Ishikawa (cell line): ENCODE results near the gene CACNB4.

ENCODE experiments used
- CEBPB ChIP-seq: IDR thresholded peaks from 2 replicates; pipeline ENCODE4 v1.6.1; 2012
- CREB1 ChIP-seq: IDR thresholded peaks from 2 replicates; pipeline ENCODE4 v1.6.1; 2012; ENCODE audit warnings: low read depth
- EGR1 ChIP-seq: IDR thresholded peaks from 2 replicates; pipeline ENCODE4 v1.6.1; 2012
- EP300 ChIP-seq: IDR thresholded peaks from 2 replicates; pipeline ENCODE4 v1.6.1; 2012; ENCODE audit warnings: borderline replicate concordance
- FOXM1 ChIP-seq: IDR thresholded peaks from 2 replicates; pipeline ENCODE4 v1.6.1; 2012; ENCODE audit warnings: low read depth, borderline replicate concordance
- NFIC ChIP-seq: IDR thresholded peaks from 2 replicates; pipeline ENCODE4 v1.6.1; 2012
- RAD21 ChIP-seq: IDR thresholded peaks from 2 replicates; pipeline ENCODE4 v1.6.1; 2012; ENCODE audit warnings: low read depth
- TAF1 ChIP-seq: IDR thresholded peaks from 2 replicates; pipeline ENCODE4 v1.6.1; 2012; ENCODE audit warnings: low read depth, mild to moderate bottlenecking
- TCF12 ChIP-seq: IDR thresholded peaks from 2 replicates; pipeline ENCODE4 v1.6.1; 2012; ENCODE audit warnings: low read depth
- TEAD4 ChIP-seq: IDR thresholded peaks from 2 replicates; pipeline ENCODE4 v1.6.1; 2012
- USF1 ChIP-seq: IDR thresholded peaks from 2 replicates; pipeline ENCODE4 v1.6.1; 2012
- YY1 ChIP-seq: IDR thresholded peaks from 2 replicates; pipeline ENCODE4 v1.6.1; 2012; ENCODE audit warnings: low read depth
- ZBTB7A ChIP-seq: IDR thresholded peaks from 2 replicates; pipeline ENCODE4 v1.6.1; 2012; ENCODE audit warnings: low read depth
- TF ChIP-seq, protein P1 (sequence below): IDR thresholded peaks from 2 replicates; pipeline ENCODE4 v1.6.1; 2012; ENCODE audit warnings: low read depth, mild to moderate bottlenecking
- TF ChIP-seq, protein P2 (sequence below): IDR thresholded peaks from 2 replicates; pipeline ENCODE4 v1.6.1; 2012

CACNB4 gene

DNA sequence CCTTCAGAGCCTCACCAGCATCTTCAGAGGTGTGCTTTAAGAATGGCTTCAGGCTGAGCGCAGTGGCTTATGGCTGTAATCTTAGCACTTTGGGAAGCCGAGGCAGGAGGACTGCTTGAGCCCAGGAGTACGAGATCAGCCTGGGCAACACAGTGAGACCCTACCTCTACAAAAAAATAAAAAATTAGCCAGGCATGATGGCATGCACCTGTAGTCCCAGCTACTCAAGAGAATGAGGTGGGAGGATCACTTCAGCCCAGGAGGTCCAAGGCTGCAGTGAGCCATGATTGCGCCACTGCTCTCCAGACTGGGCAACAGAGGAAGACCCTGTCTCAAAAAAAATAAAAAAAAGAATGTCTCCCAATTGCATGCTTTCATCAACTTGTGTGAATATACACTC, 137.3 kb downstream of the CACNB4 start:
- TF ChIP-seq TCF12: no peak

- TF ChIP-seq CREB1 (no peak), EGR1 (no peak), YY1 (no peak), TAF1 (no peak), EP300 (no peak), USF1 (no peak), ZBTB7A (no peak), TEAD4 (no peak), RAD21 (no peak), NFIC (no peak), FOXM1 (no peak), TCF12 (no peak), CEBPB (no peak)
- TF ChIP-seq, protein P1, sequence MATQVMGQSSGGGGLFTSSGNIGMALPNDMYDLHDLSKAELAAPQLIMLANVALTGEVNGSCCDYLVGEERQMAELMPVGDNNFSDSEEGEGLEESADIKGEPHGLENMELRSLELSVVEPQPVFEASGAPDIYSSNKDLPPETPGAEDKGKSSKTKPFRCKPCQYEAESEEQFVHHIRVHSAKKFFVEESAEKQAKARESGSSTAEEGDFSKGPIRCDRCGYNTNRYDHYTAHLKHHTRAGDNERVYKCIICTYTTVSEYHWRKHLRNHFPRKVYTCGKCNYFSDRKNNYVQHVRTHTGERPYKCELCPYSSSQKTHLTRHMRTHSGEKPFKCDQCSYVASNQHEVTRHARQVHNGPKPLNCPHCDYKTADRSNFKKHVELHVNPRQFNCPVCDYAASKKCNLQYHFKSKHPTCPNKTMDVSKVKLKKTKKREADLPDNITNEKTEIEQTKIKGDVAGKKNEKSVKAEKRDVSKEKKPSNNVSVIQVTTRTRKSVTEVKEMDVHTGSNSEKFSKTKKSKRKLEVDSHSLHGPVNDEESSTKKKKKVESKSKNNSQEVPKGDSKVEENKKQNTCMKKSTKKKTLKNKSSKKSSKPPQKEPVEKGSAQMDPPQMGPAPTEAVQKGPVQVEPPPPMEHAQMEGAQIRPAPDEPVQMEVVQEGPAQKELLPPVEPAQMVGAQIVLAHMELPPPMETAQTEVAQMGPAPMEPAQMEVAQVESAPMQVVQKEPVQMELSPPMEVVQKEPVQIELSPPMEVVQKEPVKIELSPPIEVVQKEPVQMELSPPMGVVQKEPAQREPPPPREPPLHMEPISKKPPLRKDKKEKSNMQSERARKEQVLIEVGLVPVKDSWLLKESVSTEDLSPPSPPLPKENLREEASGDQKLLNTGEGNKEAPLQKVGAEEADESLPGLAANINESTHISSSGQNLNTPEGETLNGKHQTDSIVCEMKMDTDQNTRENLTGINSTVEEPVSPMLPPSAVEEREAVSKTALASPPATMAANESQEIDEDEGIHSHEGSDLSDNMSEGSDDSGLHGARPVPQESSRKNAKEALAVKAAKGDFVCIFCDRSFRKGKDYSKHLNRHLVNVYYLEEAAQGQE: no peak
- TF ChIP-seq, protein P2, sequence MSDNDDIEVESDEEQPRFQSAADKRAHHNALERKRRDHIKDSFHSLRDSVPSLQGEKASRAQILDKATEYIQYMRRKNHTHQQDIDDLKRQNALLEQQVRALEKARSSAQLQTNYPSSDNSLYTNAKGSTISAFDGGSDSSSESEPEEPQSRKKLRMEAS: no peak
These were observed 139.6 kb downstream of the CACNB4 start for GRCh38 chr2:151959238-151959637.

GRCh38 chr2:151953467-151953866, 145.4 kb downstream of the CACNB4 start:
- TF ChIP-seq TEAD4 (no peak), CEBPB (no peak), FOXM1 (no peak), TCF12 (no peak), TAF1 (no peak), USF1 (no peak), ZBTB7A (no peak)

DNA sequence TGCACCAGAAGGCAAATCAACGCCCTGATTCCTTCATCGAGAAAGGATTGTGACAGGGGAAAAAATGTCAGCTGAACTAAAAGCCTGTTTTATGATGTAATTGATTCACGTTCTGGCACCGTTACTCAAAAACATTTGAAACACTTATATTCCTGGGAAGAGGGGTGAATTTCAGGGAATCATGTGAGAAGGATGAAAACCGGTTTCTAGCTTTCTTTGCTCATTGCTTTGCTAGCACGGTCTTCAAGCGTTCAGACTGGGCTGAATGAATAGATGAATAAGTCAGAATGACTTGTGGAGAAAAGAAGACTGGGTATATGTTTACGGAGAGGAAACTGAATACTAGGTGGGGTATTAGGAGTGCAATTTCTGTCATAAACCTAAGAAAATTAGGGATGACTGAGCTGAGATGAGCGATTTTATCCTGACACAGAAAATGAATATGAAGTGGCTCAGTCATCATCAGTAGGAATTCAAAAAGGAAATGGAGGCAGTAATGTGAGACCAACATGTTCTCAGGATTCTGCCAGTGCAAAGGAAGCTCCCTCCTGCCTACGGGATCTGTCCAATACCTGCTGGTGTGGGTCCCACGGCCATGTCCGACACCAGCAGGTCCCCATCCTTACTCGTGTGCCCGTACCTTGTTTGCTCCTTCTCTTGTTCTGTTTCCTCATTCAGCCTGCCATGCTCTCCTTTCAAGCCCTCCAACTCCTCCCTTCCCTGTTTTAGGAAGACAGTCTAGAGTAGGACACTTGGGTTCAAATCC, 146.0 kb downstream of the CACNB4 start:
- TF ChIP-seq CEBPB: no peak
- no peak for TF ChIP-seq TEAD4
- no peak for TF ChIP-seq USF1
- no peak for TF ChIP-seq NFIC
- no peak for TF ChIP-seq TAF1
- TF ChIP-seq FOXM1: no peak
- no peak for TF ChIP-seq YY1

- TF ChIP-seq NFIC: no peak
- TF ChIP-seq EP300: no peak
- no peak for TF ChIP-seq TAF1
- no peak for TF ChIP-seq TEAD4
- TF ChIP-seq CREB1: no peak
- TF ChIP-seq, protein P1: no peak
- no peak for TF ChIP-seq USF1
- no peak for TF ChIP-seq YY1
- TF ChIP-seq CEBPB: no peak
- TF ChIP-seq EGR1: no peak
- no peak for TF ChIP-seq TCF12
- TF ChIP-seq, protein P2: no peak
- no peak for TF ChIP-seq RAD21
- TF ChIP-seq ZBTB7A: no peak
- TF ChIP-seq FOXM1: no peak
These were observed 151.1 kb downstream of the CACNB4 start for GRCh38 chr2:151947813-151948165.
